GM13977 (cell line): ENCODE data around the gene CFHR4.

Source experiments
- DNase-seq: peaks from one replicate; pipeline ENCODE4 v3.0.0; 2012; ENCODE audit warnings: low spot score
- in situ Hi-C: fragments of 300-500 bp; cut with MboI; formaldehyde crosslinking; loops from one replicate; pipeline ENCODE4 v1.12.0; 2022; ENCODE audit warnings: low sequenced_read_pairs, low pct_unique_long_range_greater_than_20kb, mixed read lengths, inconsistent platforms; ENCODE audit not compliant: unreplicated experiment
- TF ChIP-seq, protein P1 (sequence below): IDR thresholded peaks from 2 replicates; pipeline ENCODE4 v1.5.1; 2012; ENCODE audit warnings: mild to moderate bottlenecking, control low read depth; ENCODE audit not compliant: insufficient read depth; ENCODE audit errors: extremely low read depth, missing control alignments

CFHR4 gene

GRCh38 chr1:196951711-196952394 is 64.0 kb downstream of the CFHR4 start:
- no peak for DNase-seq
- in situ Hi-C loops, result no loop called here
- TF ChIP-seq, protein P1, sequence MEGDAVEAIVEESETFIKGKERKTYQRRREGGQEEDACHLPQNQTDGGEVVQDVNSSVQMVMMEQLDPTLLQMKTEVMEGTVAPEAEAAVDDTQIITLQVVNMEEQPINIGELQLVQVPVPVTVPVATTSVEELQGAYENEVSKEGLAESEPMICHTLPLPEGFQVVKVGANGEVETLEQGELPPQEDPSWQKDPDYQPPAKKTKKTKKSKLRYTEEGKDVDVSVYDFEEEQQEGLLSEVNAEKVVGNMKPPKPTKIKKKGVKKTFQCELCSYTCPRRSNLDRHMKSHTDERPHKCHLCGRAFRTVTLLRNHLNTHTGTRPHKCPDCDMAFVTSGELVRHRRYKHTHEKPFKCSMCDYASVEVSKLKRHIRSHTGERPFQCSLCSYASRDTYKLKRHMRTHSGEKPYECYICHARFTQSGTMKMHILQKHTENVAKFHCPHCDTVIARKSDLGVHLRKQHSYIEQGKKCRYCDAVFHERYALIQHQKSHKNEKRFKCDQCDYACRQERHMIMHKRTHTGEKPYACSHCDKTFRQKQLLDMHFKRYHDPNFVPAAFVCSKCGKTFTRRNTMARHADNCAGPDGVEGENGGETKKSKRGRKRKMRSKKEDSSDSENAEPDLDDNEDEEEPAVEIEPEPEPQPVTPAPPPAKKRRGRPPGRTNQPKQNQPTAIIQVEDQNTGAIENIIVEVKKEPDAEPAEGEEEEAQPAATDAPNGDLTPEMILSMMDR, result no peak

DNA sequence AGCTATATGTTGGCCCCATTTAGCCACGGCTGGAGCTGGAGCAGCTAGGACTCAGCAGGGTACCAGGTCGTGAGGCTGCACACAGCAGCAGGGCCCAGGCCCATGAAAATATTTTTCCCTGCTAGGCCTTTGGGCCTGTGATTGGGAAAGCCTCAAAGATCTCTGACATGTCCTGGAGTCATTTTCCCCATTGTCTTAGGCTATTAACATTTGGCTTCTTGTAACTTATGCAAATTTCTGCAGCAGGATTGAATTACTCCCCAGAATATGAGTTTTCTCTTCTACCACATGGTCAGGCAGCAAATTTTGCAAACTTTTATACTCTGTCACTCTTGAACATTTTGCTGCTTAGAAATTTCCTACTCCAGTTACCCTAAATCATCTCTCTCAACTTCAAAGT is 66.9 kb downstream of the CFHR4 start:
- in situ Hi-C loops, result no loop called here
- DNase-seq, result no peak
- TF ChIP-seq, protein P1, result no peak

DNA sequence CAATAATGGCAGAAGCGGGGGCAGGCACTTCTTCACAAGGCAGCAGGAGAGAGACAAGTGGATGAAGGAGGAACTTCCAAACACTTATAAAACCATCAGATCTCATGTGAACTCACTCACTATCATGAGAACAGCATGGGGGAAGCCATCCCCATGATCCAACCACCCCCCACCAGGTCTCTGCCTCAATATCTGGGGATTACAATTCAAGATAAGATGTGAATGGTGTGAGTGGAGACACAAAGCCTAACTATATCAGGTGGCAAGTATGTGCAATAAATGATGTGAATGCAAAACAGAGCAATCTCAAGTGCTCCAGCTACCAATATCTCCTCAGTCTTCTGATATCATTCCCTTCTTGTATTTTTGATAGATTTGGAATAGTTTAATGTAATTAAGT is 68.1 kb downstream of the CFHR4 start:
- DNase-seq, result no peak
- in situ Hi-C loops, result no loop called here
- TF ChIP-seq, protein P1, result no peak

DNA sequence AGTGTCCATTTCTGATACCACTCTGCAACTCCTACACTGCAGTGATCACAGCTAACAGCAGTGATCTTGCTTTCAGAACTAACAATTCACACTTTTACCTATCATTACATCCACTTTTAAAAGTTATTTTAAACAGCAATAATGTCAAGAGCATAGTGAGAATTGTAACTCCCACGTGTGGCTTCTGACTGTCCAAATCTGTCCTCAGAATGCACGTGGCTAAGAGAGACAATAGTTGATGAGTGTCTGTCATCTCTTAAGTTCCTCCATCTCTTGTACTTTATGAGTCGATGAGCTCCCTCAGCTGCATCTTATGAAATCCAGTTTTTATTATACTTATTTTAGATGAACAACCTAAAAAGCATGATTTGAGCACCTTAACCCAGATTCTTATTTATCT is 73.0 kb downstream of the CFHR4 start:
- DNase-seq, result no peak
- TF ChIP-seq, protein P1, result no peak
- in situ Hi-C loops, result no loop called here
